MCF 10A (cell line): ENCODE data around the gene CNOT2. TPM values are rescaled to one million over a fixed set of nuclear protein-coding genes. Genes with fewer than 3 reads are reported as not detected.
A peak's percentile ranks its signal among the peaks of the same experiment; 100 is the strongest.

Experiments used
- BruUV-seq: library from RNA; stranded (reverse); fragments of 400-500 nt; replicated peaks from 2 replicates; lab custom pipeline; 2021; lab: Mats Ljungman, UMichigan
- CTCF ChIA-PET: fragments of 300-600 bp; sonication (Branson Sonifier 250); formaldehyde crosslinking; extraction: SDS; loops from one replicate; lab custom pipeline; 2021; ENCODE audit warnings: antibody characterized with exemption, inconsistent platforms; lab: Yijun Ruan, JAX
- POLR2A ChIA-PET: fragments of 300-600, 350-650 bp; sonication (Branson Sonifier 250); formaldehyde crosslinking; extraction: SDS; loops from one replicate; lab custom pipeline; 2020; ENCODE audit warnings: antibody characterized with exemption, inconsistent platforms; lab: Yijun Ruan, JAX
- DNase-seq: peaks from one replicate; pipeline ENCODE4 v3.0.0-alpha.2; 2018; ENCODE audit not compliant: unreplicated experiment
- H3K27ac Mint-ChIP-seq: one replicate; pipeline ENCODE4 v1.8.0; 2022; ENCODE audit warnings: mild to moderate bottlenecking, low read depth, mixed read lengths; ENCODE audit not compliant: unreplicated experiment
- H3K27me3 Mint-ChIP-seq: one replicate; pipeline ENCODE4 v1.8.0; 2022; ENCODE audit warnings: mixed read lengths; ENCODE audit not compliant: insufficient read depth, unreplicated experiment
- H3K36me3 Mint-ChIP-seq: one replicate; pipeline ENCODE4 v1.8.0; 2022; ENCODE audit warnings: mild to moderate bottlenecking, moderate library complexity, mixed read lengths; ENCODE audit not compliant: insufficient read depth, unreplicated experiment
- H3K4me1 Mint-ChIP-seq: one replicate; pipeline ENCODE4 v1.8.0; 2022; ENCODE audit warnings: mixed read lengths; ENCODE audit not compliant: insufficient read depth, unreplicated experiment
- H3K4me3 Mint-ChIP-seq: one replicate; pipeline ENCODE4 v1.8.0; 2022; ENCODE audit warnings: mild to moderate bottlenecking, moderate library complexity, mixed read lengths; ENCODE audit not compliant: unreplicated experiment
- H3K9me3 Mint-ChIP-seq: one replicate; pipeline ENCODE4 v1.8.0; 2022; ENCODE audit warnings: mixed read lengths; ENCODE audit not compliant: unreplicated experiment
- intact Hi-C: fragments of 100-400 bp; cut with micrococcal nuclease; formaldehyde crosslinking; loops from 2 replicates; pipeline ENCODE4 v1.14.1; 2022
- total RNA-seq: library from RNA; stranded (reverse); gene quantifications from 2 replicates; pipeline ENCODE4 v1.2.3, GENCODE V29; 2022
- TF ChIP-seq, protein P1 (sequence below): fragments of 200-600 bp; IDR thresholded peaks from one replicate; pipeline ENCODE4 v1.8.0; 2022; ENCODE audit warnings: antibody characterized with exemption, mild to moderate bottlenecking; ENCODE audit not compliant: unreplicated experiment

The CNOT2 gene
- total RNA-seq, 1 experiment from 2014 or later: 91.0 TPM

DNA sequence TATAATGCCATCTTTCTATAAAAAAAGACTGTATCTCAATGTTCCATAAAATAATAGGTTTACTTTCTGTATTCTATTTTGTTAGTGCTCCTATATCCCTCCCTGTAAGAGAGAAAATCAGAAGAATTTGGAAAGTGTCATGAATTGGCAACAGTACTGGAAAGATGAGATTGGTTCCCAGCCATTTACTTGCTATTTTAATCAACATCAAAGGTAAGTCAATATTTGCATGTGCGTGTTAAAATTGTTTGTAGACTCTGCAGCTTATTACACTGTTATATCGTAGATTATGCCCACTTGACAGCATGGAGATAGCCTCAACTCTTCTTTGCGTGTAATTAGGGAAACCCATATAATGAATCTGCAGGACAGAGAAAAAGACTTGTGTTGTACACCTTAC is 156.9 kb downstream of the CNOT2 start:
- H3K4me3 Mint-ChIP-seq: no peak overlapping the region

DNA sequence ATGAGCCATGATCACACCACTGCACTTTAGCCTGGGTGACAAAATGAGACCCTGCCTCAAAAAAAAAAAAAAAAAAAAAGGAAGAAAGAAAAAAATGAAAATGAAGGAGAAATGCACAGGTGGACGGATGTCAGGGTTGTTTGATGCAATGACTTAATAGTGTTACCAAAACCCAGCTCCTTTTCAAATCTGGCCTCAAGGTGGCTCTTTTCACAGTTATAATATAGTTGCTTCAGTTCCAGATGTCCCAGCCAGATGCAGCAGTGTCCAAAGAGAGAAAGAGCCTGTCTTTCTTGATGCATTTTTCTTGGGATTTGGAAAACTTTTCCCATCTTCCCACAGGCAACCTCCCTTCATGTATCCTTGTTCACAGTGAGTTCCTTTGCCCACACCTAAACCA is 159.4 kb downstream of the CNOT2 start:
- CTCF ChIA-PET: interaction anchor here (0.8 to 2.8 kb wide), 3 partner anchors 12 to 174 kb away, joined by 3 to 11 read pairs (median 5); no protein-coding TSS in a partner anchor
- H3K27ac Mint-ChIP-seq: no peak overlapping the region
- TF ChIP-seq, protein P1, sequence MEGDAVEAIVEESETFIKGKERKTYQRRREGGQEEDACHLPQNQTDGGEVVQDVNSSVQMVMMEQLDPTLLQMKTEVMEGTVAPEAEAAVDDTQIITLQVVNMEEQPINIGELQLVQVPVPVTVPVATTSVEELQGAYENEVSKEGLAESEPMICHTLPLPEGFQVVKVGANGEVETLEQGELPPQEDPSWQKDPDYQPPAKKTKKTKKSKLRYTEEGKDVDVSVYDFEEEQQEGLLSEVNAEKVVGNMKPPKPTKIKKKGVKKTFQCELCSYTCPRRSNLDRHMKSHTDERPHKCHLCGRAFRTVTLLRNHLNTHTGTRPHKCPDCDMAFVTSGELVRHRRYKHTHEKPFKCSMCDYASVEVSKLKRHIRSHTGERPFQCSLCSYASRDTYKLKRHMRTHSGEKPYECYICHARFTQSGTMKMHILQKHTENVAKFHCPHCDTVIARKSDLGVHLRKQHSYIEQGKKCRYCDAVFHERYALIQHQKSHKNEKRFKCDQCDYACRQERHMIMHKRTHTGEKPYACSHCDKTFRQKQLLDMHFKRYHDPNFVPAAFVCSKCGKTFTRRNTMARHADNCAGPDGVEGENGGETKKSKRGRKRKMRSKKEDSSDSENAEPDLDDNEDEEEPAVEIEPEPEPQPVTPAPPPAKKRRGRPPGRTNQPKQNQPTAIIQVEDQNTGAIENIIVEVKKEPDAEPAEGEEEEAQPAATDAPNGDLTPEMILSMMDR: no peak
- H3K9me3 Mint-ChIP-seq: no peaks in the 10 kb centered on the region
- H3K4me3 Mint-ChIP-seq: no peak overlapping the region
- no peaks in the 10 kb centered on the region for H3K36me3 Mint-ChIP-seq
- peaks cover 11% of the 10 kb centered on the region for H3K27me3 Mint-ChIP-seq
- peak; percentile 15 for DNase-seq
- intact Hi-C loops: loop anchor here (2.0 kb wide), 1 partner anchor 174 kb away; no protein-coding TSS in a partner anchor
- H3K4me1 Mint-ChIP-seq: no peaks in the 10 kb centered on the region
- no TSS peak for BruUV-seq
- POLR2A ChIA-PET: no interaction called here

More for the DNA sequence above, 156.9 kb downstream of the CNOT2 start:
- intact Hi-C loops: no loop called here
- no peaks in the 10 kb centered on the region for H3K9me3 Mint-ChIP-seq
- no peaks in the 10 kb centered on the region for H3K36me3 Mint-ChIP-seq
- H3K27ac Mint-ChIP-seq: no peak overlapping the region
- peaks cover under 1% of the 10 kb centered on the region for H3K27me3 Mint-ChIP-seq
- BruUV-seq: no TSS peak
- DNase-seq: no peak
- H3K4me1 Mint-ChIP-seq: no peaks in the 10 kb centered on the region
- CTCF ChIA-PET: no interaction called here
- POLR2A ChIA-PET: no interaction called here
- TF ChIP-seq, protein P1: no peak

DNA sequence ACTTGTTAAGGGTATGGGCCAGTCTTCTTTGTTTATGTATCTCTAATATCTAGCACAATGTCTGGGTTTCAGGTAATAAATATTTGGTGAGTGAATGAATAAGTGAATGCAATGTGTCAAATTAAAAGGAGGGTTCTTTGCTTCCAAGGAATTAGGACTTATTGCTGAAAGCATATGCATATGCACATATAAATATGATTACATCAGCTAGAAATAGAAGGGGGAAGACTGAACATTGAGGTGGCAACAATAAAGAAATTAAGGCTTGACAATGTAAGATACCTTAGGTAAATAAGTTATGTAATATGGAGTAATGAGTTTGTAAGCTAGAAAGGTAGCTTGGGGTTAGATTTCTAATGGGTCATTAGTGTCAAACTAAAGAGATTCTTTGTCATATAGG is 160.6 kb downstream of the CNOT2 start:
- Mint-ChIP-seq H3K36me3 (no peaks in the 10 kb centered on the region), H3K27me3 (peaks cover 16% of the 10 kb centered on the region)
- CTCF ChIA-PET: interaction anchor here (0.9 to 2.8 kb wide), 3 partner anchors 12 to 175 kb away, joined by 3 to 11 read pairs (median 3); no protein-coding TSS in a partner anchor

More for the DNA sequence above, 160.6 kb downstream of the CNOT2 start:
- DNase-seq: no peak
- H3K9me3 Mint-ChIP-seq: no peaks in the 10 kb centered on the region
- H3K4me1 Mint-ChIP-seq: no peaks in the 10 kb centered on the region
- TF ChIP-seq, protein P1: no peak
- no TSS peak for BruUV-seq
- POLR2A ChIA-PET: interaction anchor here (0.7 kb wide), 1 partner anchor 144 kb away, joined by 3 read pairs; no protein-coding TSS in a partner anchor
- no peak overlapping the region for H3K27ac Mint-ChIP-seq
- H3K4me3 Mint-ChIP-seq: no peak overlapping the region
- intact Hi-C loops: loop anchor here (2.0 kb wide), 1 partner anchor 173 kb away; no protein-coding TSS in a partner anchor

Other genes with a start within 250 kb of the CNOT2 start
- gene KCNMB4, start 122.9 kb downstream of the CNOT2 start, total RNA-seq: not detected in 2 replicates